Activated naive CD4-positive, alpha-beta T cell treated with anti-CD3 and anti-CD28 coated beads, Interleukin-2, amount 10 ng/mL, durations not matched to agents 7 days and 5 days (primary cell): ENCODE results near the gene PRPF6.
"Not testable (repeated sequence)": the region's sequence is repeated elsewhere in the genome, so short reads cannot be mapped to it uniquely, and the experiment has no call there.

Source experiments
- CTCF ChIA-PET: fragments of 350-600 bp; sonication (Branson Sonifier 250); formaldehyde crosslinking; loops from one replicate; lab custom pipeline; 2021; ENCODE audit warnings: antibody characterized with exemption; lab: Charles Lee
- DNase-seq: peaks from one replicate; pipeline ENCODE4 v3.0.0-alpha.2; 2020
- H3K27ac Mint-ChIP-seq: one replicate; pipeline ENCODE4 v1.8.0; 2021; ENCODE audit warnings: mild to moderate bottlenecking, moderate library complexity, mixed read lengths
- H3K27me3 Mint-ChIP-seq: one replicate; pipeline ENCODE4 v1.8.0; 2021; ENCODE audit warnings: mild to moderate bottlenecking, mixed read lengths
- H3K36me3 Mint-ChIP-seq: one replicate; pipeline ENCODE4 v1.8.0; 2021; ENCODE audit warnings: mixed read lengths
- H3K4me1 Mint-ChIP-seq: one replicate; pipeline ENCODE4 v1.8.0; 2021; ENCODE audit warnings: mixed read lengths
- H3K4me3 Mint-ChIP-seq: one replicate; pipeline ENCODE4 v1.8.0; 2021; ENCODE audit warnings: mild to moderate bottlenecking, moderate library complexity, mixed read lengths
- H3K9me3 Mint-ChIP-seq: one replicate; pipeline ENCODE4 v1.8.0; 2021; ENCODE audit warnings: mixed read lengths

Gene PRPF6

DNA sequence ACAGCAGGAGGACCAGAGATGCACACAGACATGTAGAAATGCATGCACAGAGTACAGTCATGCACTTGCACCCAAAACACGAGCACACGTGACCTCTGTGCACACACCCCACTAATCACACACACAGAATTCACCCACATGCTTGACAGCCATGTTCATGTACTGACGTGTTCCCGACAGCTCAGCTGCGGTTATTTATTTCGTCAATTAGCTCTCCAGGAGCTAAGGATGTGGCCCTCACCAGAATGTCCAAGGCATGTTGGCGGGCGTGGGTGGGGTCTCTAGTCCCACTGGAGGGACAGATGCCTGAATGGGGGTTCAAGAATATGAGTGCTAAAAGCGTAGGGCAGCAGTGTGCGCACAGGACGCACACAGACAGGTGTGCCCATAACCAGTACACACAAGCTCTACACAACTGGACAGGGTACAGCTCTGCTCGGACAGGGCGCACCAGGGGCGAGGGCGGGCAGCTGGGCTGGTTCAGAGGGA, 571 bp upstream of the PRPF6 start:
- peak overlapping the region; percentile 96 for H3K27ac Mint-ChIP-seq
- CTCF ChIA-PET = interaction anchor here (0.5 to 2.3 kb wide), 19 partner anchors 8 to 443 kb away, joined by 3 to 89 read pairs (median 6); partner anchors contain the start of genes C20orf204, DNAJC5, OPRL1 and PTK6

DNA sequence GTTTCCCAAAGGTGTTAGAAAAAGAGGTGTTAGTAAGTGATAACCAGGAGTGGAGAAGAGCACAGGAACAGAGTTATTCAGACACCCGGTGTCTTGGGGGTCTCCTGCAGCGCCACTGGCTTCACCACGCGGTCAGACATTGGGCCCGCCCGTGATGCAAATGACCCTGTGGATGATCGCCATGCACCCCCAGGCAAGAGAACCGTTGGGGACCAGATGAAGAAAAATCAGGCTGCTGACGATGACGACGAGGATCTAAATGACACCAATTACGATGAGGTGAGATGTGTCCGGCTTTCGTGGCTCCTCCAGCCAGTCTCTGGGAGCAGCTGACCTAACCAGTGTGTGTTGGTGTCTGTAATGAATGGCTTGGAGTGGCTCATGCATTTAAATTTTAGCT, 2.0 kb downstream of the PRPF6 start:
- DNase-seq = no peak
- CTCF ChIA-PET = interaction anchor here (1.1 to 1.7 kb wide), 2 partner anchors 9 to 55 kb away, joined by 3 to 5 read pairs; no protein-coding TSS in a partner anchor
- H3K4me1 Mint-ChIP-seq = peaks cover 48% of the 10 kb centered on the region
- peak overlapping the region; percentile 38 for H3K4me3 Mint-ChIP-seq
- no peaks in the 10 kb centered on the region for H3K9me3 Mint-ChIP-seq
- H3K36me3 Mint-ChIP-seq = peaks cover 33% of the 10 kb centered on the region
- no peak overlapping the region for H3K27ac Mint-ChIP-seq
- H3K27me3 Mint-ChIP-seq = no peaks in the 10 kb centered on the region

More for the DNA sequence above, 571 bp upstream of the PRPF6 start:
- Mint-ChIP-seq H3K9me3 (no peaks in the 10 kb centered on the region), H3K27me3 (no peaks in the 10 kb centered on the region), H3K4me3 (peak overlapping the region; percentile 95), H3K36me3 (peaks cover 27% of the 10 kb centered on the region), H3K4me1 (peaks cover 67% of the 10 kb centered on the region)
- DNase-seq = peak; percentile 50

DNA sequence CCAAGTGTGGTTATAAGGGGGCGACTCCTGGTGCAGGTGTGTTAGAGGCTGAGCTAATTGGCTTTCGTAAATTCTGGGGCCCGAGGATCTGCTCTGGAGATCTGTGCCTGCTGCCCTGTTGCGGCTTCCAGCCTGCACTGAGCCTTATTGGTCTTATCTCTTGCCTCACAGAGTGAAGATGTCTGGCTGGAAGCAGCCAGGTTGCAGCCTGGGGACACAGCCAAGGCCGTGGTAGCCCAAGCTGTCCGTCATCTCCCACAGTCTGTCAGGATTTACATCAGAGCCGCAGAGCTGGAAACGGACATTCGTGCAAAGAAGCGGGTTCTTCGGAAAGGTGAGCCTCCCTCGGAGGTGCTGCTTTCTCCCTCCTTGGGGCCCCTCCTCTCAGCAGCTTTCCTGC, 20.0 kb downstream of the PRPF6 start:
- H3K4me1 Mint-ChIP-seq = no peaks in the 10 kb centered on the region
- no peaks in the 10 kb centered on the region for H3K27me3 Mint-ChIP-seq
- H3K27ac Mint-ChIP-seq = no peak overlapping the region
- no peak overlapping the region for H3K4me3 Mint-ChIP-seq
- no peaks in the 10 kb centered on the region for H3K9me3 Mint-ChIP-seq
- no peak for DNase-seq
- peaks cover 53% of the 10 kb centered on the region for H3K36me3 Mint-ChIP-seq
- CTCF ChIA-PET = no interaction called here

DNA sequence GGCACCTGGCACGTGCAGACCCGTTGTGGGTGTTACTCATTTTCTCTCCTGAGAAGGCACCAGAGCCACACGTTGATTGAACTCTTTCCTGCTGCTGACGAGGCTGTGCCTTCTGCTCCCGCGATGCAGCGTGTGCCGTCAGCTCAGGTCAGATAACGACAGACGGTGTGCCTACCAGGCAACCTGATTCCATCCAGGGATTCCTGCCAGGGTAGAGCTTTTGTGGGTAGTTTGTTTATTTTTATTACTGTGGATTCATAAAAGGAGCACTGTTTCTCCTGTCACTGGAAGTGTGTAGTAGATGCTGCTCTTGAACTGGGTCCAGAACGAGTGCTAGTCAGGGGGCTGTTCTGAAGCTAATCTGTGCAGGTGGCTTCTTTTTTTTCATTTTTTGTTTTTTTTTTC, 20.7 kb downstream of the PRPF6 start:
- H3K36me3 Mint-ChIP-seq = peaks cover 56% of the 10 kb centered on the region
- H3K4me3 Mint-ChIP-seq = no peak overlapping the region
- DNase-seq = no peak
- CTCF ChIA-PET = no interaction called here
- no peaks in the 10 kb centered on the region for H3K4me1 Mint-ChIP-seq
- H3K9me3 Mint-ChIP-seq = no peaks in the 10 kb centered on the region
- H3K27me3 Mint-ChIP-seq = no peaks in the 10 kb centered on the region
- H3K27ac Mint-ChIP-seq = no peak overlapping the region

DNA sequence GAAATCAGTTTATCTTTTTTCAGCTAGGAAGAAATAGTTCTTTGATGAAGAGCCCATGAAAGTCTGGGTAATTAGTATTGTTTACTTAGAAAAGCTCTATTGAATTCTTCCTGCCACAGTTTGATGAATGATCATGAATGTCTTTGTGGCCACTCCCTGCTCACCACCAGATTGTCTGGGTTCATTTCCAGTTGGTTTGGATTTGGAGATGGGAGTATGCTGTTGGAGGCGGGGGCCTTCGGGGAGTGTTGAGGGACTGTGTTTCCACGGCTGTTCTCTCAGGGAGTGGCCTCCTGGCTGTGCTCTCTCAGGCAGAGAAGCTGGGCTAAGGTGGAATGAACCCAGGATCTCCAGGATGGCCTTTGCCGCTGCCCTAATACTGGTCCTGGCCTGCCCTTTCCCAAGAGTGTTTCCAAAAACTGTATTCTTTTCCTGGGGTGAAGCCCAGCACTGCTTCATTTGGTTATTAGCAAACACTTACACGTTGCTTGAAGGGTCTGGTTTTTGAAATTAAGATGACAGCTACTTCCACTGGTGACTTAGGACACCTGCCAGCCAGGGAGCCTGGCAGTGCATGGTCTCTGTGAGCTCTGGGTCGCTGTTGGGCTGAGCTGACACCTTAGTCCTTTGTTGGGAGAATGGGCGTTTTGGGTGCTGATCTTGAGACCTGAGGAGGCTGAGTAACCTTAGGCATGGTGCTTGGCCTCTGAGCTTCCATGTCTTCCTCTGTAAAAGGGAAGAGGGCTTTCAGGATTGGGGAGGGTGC, 23.2 kb downstream of the PRPF6 start:
- Mint-ChIP-seq H3K27ac (no peak overlapping the region), H3K27me3 (no peaks in the 10 kb centered on the region), H3K9me3 (peaks cover 11% of the 10 kb centered on the region), H3K4me1 (peaks cover 8% of the 10 kb centered on the region), H3K36me3 (peaks cover 65% of the 10 kb centered on the region), H3K4me3 (no peak overlapping the region)
- no peak for DNase-seq
- CTCF ChIA-PET = interaction anchor here (0.8 kb wide), 1 partner anchor 34 kb away, joined by 5 read pairs; no protein-coding TSS in a partner anchor

DNA sequence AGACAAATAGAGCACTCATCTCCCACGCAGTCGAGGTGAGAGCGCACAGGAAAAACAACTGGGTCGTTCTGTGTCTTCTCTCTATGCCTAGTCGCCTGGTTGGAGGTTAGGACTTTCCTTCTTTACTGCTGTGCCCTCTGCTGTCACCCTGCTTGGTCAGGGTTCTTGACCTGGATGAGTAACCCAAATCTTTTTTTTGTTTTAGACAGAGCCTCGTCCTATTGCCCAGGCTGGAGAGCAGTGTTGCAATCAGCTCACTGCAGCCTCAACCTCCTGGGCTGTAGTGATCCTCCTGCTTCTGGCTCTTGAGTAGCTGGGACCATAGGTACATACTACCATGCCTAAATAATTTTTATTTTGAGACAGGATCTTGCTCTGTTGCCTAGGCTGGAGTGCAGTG, 24.5 kb downstream of the PRPF6 start:
- Mint-ChIP-seq H3K4me3 (no peak overlapping the region), H3K9me3 (peaks cover 20% of the 10 kb centered on the region), H3K36me3 (peaks cover 70% of the 10 kb centered on the region), H3K4me1 (peaks cover 20% of the 10 kb centered on the region), H3K27me3 (no peaks in the 10 kb centered on the region), H3K27ac (no peak overlapping the region)
- CTCF ChIA-PET = no interaction called here
- DNase-seq = no peak

DNA sequence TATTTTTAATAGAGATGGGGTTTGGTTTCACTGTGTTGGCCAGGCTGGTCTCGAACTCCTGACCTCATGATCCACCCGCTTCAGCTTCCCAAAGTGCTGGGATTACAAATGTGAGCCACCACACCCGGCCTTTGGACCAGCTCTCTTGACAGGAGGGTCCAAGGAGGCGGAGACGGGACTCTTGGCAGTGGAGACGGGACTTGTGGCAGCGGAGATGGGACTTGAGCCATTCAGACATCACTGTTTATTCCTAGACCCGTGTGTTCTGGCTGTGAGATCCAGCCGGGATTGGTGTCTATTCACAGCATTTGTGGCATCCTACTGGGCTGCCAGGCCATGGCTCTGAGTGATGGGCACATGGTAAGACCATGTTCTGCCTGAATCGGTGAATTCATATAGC, 25.6 kb downstream of the PRPF6 start:
- Mint-ChIP-seq H3K27me3 (no peaks in the 10 kb centered on the region), H3K4me1 (peaks cover 31% of the 10 kb centered on the region), H3K9me3 (peaks cover 28% of the 10 kb centered on the region), H3K27ac (no peak overlapping the region), H3K36me3 (peaks cover 72% of the 10 kb centered on the region), H3K4me3 (no peak overlapping the region)
- CTCF ChIA-PET = interaction anchor here (0.8 to 2.9 kb wide), 2 partner anchors 8 to 26 kb away, joined by 3 to 9 read pairs; partner anchors contain the start of genes PRPF6 and SAMD10
- no peak for DNase-seq

DNA sequence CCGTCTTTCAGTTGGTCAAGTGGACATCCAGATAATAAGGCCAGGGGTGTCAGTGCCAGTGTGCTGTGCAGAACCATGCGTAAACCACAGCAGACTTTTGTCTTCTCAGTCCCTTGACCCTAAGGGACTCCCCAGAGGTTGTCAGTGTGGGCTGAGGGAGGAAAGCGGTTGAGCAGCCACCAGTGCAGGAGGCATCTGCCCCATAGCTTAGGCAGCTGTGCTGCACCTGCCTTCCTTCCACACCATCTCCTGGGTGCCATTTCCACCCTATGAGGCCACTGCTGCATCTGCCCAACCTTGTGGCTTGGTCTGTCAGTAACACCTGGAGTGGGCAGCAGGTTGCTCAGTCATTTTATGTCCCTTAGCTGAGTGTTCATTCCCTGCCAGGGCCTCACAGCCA, 26.0 kb downstream of the PRPF6 start:
- H3K36me3 Mint-ChIP-seq = peaks cover 70% of the 10 kb centered on the region
- no peak overlapping the region for H3K4me3 Mint-ChIP-seq
- no peak overlapping the region for H3K27ac Mint-ChIP-seq
- no peaks in the 10 kb centered on the region for H3K27me3 Mint-ChIP-seq
- peaks cover 29% of the 10 kb centered on the region for H3K9me3 Mint-ChIP-seq
- DNase-seq = no peak
- CTCF ChIA-PET = interaction anchor here (0.8 to 2.9 kb wide), 3 partner anchors 9 to 27 kb away, joined by 3 to 9 read pairs (median 6); partner anchors contain the start of genes PRPF6 and SAMD10
- peaks cover 33% of the 10 kb centered on the region for H3K4me1 Mint-ChIP-seq

DNA sequence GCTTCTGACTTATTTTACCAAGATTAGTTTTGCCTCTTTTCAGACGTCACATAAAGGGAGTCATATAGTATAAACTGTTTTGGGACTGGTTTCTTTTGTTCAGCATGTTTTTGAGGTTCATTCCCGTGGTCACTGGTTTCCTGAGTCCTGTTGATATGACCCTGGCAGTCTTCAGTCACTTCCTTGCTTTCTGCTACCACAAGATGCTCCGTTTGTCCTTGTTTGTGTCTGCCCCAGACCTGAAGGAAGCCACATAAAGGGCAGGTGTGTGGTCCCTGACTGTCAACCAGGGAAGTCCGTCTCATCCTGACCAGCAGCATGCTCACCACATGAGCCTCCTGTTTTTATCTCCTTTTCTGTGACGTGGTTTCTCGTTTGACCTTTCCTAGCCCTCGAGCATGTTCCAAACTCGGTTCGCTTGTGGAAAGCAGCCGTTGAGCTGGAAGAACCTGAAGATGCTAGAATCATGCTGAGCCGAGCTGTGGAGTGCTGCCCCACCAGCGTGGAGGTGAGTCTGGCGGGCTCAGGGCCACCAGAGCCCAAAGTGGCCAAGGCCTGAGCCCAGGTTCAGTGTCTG, 29.0 kb downstream of the PRPF6 start:
- Mint-ChIP-seq H3K27ac (peak overlapping the region; percentile 4), H3K4me1 (peaks cover 53% of the 10 kb centered on the region), H3K27me3 (no peaks in the 10 kb centered on the region), H3K4me3 (peak overlapping the region; percentile 0), H3K9me3 (peaks cover 31% of the 10 kb centered on the region), H3K36me3 (peaks cover 76% of the 10 kb centered on the region)
- CTCF ChIA-PET = interaction anchor here (1.8 to 1.9 kb wide), 2 partner anchors 28 to 29 kb away, joined by 7 to 8 read pairs; partner anchors contain the start of gene PRPF6
- DNase-seq = no peak

DNA sequence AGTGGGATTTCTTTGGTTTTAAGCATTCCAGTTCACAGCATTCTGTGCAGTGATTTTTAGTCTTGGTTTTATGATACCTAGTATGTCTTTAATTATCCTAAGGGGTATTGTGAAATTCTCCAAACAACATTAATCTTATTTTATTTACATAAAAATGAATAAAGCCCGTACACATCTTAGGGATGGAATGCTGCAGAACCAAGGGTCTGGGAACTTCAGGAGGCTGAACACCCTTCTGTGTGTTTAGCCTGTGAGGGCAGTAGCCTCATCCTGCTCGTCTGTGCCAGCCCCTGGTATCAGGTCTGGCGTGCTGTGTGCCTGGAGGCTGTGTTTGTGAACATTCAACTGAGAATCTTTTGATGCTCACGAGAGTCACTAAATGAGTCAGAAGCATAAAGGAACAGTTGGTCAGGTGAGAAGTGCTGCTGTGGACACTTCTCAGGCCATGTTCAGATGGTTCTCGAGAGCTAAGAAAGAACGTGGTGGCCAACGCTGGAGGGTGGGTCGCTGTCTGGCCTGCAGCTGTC, 29.8 kb downstream of the PRPF6 start:
- Mint-ChIP-seq H3K36me3 (peaks cover 78% of the 10 kb centered on the region), H3K27me3 (no peaks in the 10 kb centered on the region), H3K4me1 (peaks cover 57% of the 10 kb centered on the region), H3K9me3 (peaks cover 31% of the 10 kb centered on the region), H3K27ac (peak overlapping the region; percentile 93), H3K4me3 (no peak overlapping the region)
- DNase-seq = no peak
- CTCF ChIA-PET = interaction anchor here (1.8 to 1.9 kb wide), 2 partner anchors 28 to 30 kb away, joined by 7 to 8 read pairs; partner anchors contain the start of gene PRPF6

DNA sequence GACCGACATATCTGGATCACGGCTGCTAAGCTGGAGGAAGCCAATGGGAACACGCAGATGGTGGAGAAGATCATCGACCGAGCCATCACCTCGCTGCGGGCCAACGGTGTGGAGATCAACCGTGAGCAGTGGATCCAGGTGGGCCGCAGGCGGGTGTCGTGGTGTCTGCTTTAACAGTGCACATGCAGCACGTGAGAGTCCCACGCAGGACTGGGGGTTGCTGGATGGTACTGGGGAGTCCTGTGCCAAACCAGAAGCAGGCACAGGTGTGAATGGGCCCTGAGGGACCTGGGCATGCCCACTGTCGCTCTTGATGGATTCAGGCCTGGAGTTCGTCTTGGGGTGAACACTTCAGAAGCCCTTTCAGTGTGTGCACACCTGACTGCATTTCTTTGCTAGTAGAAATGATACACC, 30.4 kb downstream of the PRPF6 start:
- peaks cover 31% of the 10 kb centered on the region for H3K9me3 Mint-ChIP-seq
- H3K27ac Mint-ChIP-seq = peak overlapping the region; percentile 93
- peaks cover 57% of the 10 kb centered on the region for H3K4me1 Mint-ChIP-seq
- peak overlapping the region; percentile 31 for H3K4me3 Mint-ChIP-seq
- no peaks in the 10 kb centered on the region for H3K27me3 Mint-ChIP-seq
- DNase-seq = no peak
- peaks cover 76% of the 10 kb centered on the region for H3K36me3 Mint-ChIP-seq
- CTCF ChIA-PET = interaction anchor here (1.8 to 1.9 kb wide), 2 partner anchors 27 to 31 kb away, joined by 7 to 8 read pairs; partner anchors contain the start of gene PRPF6

DNA sequence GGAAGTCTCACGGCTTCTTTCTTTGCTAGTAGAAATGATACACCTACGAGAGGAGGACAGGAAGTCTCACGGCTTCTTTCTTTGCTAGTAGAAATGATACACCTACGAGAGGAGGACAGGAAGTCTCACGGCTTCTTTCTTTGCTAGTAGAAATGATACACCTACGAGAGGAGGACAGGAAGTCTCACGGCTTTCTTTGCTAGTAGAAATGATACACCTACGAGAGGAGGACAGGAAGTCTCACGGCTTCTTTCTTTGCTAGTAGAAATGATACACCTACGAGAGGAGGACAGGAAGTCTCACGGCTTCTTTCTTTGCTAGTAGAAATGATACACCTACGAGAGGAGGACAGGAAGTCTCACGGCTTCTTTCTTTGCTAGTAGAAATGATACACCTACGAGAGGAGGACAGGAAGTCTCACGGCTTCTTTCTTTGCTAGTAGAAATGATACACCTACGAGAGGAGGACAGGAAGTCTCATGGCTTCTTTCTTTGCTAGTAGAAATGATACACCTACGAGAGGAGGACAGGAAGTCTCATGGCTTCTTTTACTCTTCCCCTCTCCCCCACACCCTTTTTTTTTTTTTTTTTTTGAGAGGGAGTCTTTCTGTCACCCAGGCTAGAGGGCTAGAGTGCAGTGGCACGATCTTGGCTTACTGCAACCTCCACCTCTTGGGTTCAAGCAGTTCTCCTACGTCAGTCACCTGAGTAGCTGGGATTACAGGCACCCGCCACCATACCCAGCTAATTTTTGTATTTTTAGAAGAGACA, 31.6 kb downstream of the PRPF6 start:
- Mint-ChIP-seq H3K36me3 (peaks cover 69% of the 10 kb centered on the region), H3K4me1 (peaks cover 58% of the 10 kb centered on the region), H3K27ac (peak overlapping the region; percentile 97), H3K9me3 (peaks cover 31% of the 10 kb centered on the region)
- not testable (repeated sequence) for H3K27me3 Mint-ChIP-seq, H3K4me3 Mint-ChIP-seq, DNase-seq
- CTCF ChIA-PET = interaction anchor here (0.7 kb wide), 1 partner anchor 26 kb away, joined by 3 read pairs; no protein-coding TSS in a partner anchor

DNA sequence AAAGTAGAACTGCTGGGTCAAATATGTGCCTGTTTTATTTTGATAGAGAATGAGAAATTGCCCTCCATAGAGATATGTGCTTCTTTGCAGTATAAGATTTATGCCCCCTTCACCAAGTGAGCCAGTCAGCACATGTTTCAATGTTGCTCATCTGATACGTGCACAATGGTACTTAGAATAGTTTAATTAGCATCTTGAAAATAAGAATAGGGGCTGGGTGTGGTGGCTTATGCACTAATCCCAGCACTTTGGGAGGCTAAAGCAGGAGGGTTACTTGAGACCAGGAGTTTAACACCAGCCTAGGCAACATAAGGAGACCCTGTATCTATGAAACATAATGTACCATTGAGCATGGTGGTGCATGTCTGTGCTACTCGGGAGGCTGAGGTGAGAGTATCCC, 34.7 kb downstream of the PRPF6 start:
- Mint-ChIP-seq H3K27ac (peak overlapping the region; percentile 17), H3K27me3 (no peaks in the 10 kb centered on the region), H3K9me3 (peaks cover 11% of the 10 kb centered on the region), H3K4me1 (peaks cover 38% of the 10 kb centered on the region), H3K36me3 (peaks cover 62% of the 10 kb centered on the region), H3K4me3 (no peak overlapping the region)
- no peak for DNase-seq
- CTCF ChIA-PET = interaction anchor here (0.8 kb wide), 1 partner anchor 24 kb away, joined by 3 read pairs; no protein-coding TSS in a partner anchor
